KMS-11 (cell line): Measurements from ENCODE around the gene TAOK2.

Experiments used
- H2AFZ ChIP-seq: fragments of 200-600 bp; sonication (generic); 2 replicates; pipeline ENCODE4 v1.6.1; 2016; ENCODE audit warnings: antibody characterized with exemption, mixed run types, low read depth
- H3K27ac ChIP-seq: fragments of 200-600 bp; sonication (generic); 2 replicates; pipeline ENCODE4 v1.6.1; 2016; ENCODE audit warnings: mild to moderate bottlenecking, mixed run types
- H3K27me3 ChIP-seq: fragments of 200-600 bp; sonication (generic); 2 replicates; pipeline ENCODE4 v1.6.1; 2017; ENCODE audit warnings: mild to moderate bottlenecking, low read depth, mixed run types, moderate library complexity; ENCODE audit not compliant: insufficient read depth
- H3K36me3 ChIP-seq: fragments of 200-600 bp; sonication (generic); 2 replicates; pipeline ENCODE4 v1.6.1; 2017; ENCODE audit warnings: mild to moderate bottlenecking, mixed run types; ENCODE audit not compliant: insufficient read depth
- H3K4me1 ChIP-seq: fragments of 200-600 bp; sonication (generic); 2 replicates; pipeline ENCODE4 v1.6.1; 2016; ENCODE audit warnings: mild to moderate bottlenecking, low read depth, mixed run types; ENCODE audit not compliant: poor library complexity, severe bottlenecking
- H3K4me2 ChIP-seq: fragments of 200-600 bp; sonication (generic); 2 replicates; pipeline ENCODE4 v1.7.0; 2016; ENCODE audit warnings: mild to moderate bottlenecking, mixed run types
- H3K4me3 ChIP-seq: fragments of 200-600 bp; sonication (generic); IDR thresholded peaks from 2 replicates; pipeline ENCODE4 v1.6.1; 2017; ENCODE audit warnings: low read depth, low read length, mixed read lengths; ENCODE audit not compliant: insufficient read depth
- H3K79me2 ChIP-seq: fragments of 200-600 bp; sonication (generic); 2 replicates; pipeline ENCODE4 v1.6.1; 2016; ENCODE audit warnings: low read depth, mixed run types; ENCODE audit not compliant: insufficient read depth
- H3K9ac ChIP-seq: fragments of 200-600 bp; sonication (generic); 2 replicates; pipeline ENCODE4 v1.6.1; 2016; ENCODE audit warnings: mild to moderate bottlenecking, mixed run types
- H4K20me1 ChIP-seq: fragments of 200-600 bp; sonication (generic); 2 replicates; pipeline ENCODE4 v1.6.1; 2016; ENCODE audit warnings: mild to moderate bottlenecking, mixed run types; ENCODE audit not compliant: insufficient read depth
- TF ChIP-seq, protein P1 (sequence below): fragments of 200-600 bp; sonication (generic); conservative IDR thresholded peaks from 2 replicates; pipeline ENCODE4 v1.6.1; 2017; ENCODE audit warnings: low read depth, mild to moderate bottlenecking, antibody characterized with exemption, low read length, moderate library complexity, mixed read lengths

The TAOK2 gene

DNA sequence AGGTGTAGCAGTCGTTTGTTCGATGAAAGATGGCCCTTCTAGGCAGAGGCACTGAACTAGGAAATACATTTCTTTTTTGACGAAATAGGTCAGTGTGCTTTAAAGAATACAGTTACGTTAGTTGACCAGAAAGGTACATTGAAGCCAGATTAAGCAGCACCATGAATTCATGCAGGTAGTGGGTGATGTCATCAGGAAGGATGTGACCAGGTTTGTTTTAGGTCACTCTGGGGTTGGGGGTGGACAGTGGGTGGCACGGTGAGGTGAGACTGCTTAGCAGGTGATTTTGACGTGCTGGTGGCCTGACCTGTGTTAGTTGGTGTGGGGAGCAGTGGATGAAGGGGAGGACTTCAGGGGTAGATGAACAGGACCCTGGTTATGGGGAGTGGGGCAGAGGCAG, 25.9 kb downstream of the TAOK2 start:
- Histone ChIP-seq H3K79me2 (peaks cover 10% of the 10 kb centered on the region; the same call in 1 of the 2 replicates), H3K4me3 (no peak overlapping the region), H3K4me2 (no peak overlapping the region), H3K36me3 (no peaks in the 10 kb centered on the region), H3K9ac (no peak overlapping the region), H3K27ac (no peak overlapping the region), H3K27me3 (no peaks in the 10 kb centered on the region), H4K20me1 (no peaks in the 10 kb centered on the region), H2AFZ (no peak overlapping the region), H3K4me1 (peaks cover 10% of the 10 kb centered on the region)
- TF ChIP-seq, protein P1, sequence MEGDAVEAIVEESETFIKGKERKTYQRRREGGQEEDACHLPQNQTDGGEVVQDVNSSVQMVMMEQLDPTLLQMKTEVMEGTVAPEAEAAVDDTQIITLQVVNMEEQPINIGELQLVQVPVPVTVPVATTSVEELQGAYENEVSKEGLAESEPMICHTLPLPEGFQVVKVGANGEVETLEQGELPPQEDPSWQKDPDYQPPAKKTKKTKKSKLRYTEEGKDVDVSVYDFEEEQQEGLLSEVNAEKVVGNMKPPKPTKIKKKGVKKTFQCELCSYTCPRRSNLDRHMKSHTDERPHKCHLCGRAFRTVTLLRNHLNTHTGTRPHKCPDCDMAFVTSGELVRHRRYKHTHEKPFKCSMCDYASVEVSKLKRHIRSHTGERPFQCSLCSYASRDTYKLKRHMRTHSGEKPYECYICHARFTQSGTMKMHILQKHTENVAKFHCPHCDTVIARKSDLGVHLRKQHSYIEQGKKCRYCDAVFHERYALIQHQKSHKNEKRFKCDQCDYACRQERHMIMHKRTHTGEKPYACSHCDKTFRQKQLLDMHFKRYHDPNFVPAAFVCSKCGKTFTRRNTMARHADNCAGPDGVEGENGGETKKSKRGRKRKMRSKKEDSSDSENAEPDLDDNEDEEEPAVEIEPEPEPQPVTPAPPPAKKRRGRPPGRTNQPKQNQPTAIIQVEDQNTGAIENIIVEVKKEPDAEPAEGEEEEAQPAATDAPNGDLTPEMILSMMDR = no peak

DNA sequence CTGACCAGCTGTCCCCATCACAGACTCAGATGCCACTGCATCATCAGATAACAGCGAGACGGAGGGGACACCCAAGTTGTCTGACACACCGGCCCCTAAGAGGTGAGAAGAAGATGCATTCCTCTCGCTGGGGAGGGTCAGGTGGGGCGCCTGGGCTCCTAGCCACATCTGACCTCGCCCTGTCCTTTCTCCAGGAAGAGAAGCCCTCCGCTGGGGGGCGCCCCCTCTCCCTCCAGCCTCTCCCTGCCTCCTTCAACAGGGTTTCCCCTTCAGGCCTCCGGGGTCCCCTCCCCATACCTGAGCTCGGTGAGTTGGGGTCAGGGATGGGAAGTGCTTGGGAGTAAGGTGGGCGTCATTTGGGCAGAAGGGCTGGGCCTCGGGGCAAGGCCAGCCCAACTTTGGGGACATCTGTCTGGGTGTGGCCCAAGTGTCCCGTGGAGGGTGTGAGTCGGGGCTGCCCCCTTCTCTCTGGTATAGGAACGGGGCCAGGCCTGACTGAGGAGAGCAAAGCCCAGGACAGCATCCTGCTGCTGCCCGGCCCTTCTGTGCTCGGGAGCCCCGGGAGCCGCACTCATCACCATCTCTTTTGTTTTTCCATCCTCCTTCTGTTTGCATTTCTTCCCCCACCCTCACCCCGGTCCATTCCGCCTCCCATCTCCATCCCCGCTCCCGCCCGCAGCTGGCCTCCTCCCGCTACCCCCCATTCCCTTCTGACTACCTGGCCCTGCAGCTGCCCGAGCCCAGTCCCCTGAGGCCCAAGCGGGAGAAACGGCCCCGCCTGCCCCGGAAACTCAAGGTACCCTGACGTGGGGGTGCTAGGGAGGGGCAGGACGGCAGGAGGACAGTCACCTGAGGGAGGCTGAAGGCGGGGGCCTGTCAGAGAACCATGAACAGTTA, 27.3 kb downstream of the TAOK2 start:
- H3K27ac ChIP-seq = no peak overlapping the region
- no peak overlapping the region for H2AFZ ChIP-seq
- H3K4me3 ChIP-seq = no peak overlapping the region
- H3K79me2 ChIP-seq = peaks cover 10% of the 10 kb centered on the region; the same call in 1 of the 2 replicates
- peaks cover 7% of the 10 kb centered on the region for H3K4me1 ChIP-seq
- H3K9ac ChIP-seq = no peak overlapping the region
- H3K27me3 ChIP-seq = no peaks in the 10 kb centered on the region
- H3K4me2 ChIP-seq = no peak overlapping the region
- TF ChIP-seq, protein P1 = no peak
- no peaks in the 10 kb centered on the region for H4K20me1 ChIP-seq
- no peaks in the 10 kb centered on the region for H3K36me3 ChIP-seq

DNA sequence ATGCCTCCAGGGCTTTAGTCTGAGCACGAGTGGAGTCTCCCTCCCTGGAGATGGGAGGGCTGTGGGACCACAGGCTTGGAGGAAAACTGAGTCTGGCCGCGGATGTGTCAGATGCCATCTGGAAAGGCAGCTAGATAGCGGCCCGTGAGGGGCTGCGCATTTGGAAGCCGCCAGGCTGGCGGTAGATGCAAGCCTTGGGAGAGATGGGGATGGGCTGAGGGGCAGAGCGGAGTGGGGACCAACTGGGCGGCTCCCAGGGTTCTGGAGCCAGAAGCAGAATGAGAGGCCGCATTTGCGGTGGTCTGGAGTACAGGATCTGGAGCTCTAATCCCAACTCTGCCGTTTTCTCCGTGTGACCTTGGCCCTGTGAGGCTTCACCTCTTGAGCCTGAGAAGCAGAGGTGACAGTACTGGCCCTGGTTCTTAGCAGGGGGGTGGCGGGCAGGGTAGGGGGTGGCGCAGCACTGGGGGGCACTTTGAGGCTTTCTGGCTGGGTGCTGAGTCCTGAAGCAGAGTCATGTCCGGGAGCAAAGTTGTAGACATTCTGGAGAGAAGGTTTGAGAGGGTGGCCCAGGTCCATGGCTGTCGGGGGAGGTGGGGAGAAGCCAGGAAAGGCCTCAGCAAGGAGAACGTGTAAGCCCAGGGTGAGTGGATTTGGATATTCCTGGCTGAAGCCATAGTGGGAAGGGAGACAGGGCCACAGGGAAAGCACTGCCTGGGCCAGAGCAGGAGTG, 29.1 kb downstream of the TAOK2 start:
- no peaks in the 10 kb centered on the region for H3K36me3 ChIP-seq
- H2AFZ ChIP-seq = no peak overlapping the region
- no peak overlapping the region for H3K4me3 ChIP-seq
- H3K79me2 ChIP-seq = no peaks in the 10 kb centered on the region
- H3K4me2 ChIP-seq = no peak overlapping the region
- peaks cover under 1% of the 10 kb centered on the region for H3K27me3 ChIP-seq
- H3K4me1 ChIP-seq = no peaks in the 10 kb centered on the region
- H3K27ac ChIP-seq = no peak overlapping the region
- H4K20me1 ChIP-seq = no peaks in the 10 kb centered on the region
- no peak overlapping the region for H3K9ac ChIP-seq
- TF ChIP-seq, protein P1 = no peak

DNA sequence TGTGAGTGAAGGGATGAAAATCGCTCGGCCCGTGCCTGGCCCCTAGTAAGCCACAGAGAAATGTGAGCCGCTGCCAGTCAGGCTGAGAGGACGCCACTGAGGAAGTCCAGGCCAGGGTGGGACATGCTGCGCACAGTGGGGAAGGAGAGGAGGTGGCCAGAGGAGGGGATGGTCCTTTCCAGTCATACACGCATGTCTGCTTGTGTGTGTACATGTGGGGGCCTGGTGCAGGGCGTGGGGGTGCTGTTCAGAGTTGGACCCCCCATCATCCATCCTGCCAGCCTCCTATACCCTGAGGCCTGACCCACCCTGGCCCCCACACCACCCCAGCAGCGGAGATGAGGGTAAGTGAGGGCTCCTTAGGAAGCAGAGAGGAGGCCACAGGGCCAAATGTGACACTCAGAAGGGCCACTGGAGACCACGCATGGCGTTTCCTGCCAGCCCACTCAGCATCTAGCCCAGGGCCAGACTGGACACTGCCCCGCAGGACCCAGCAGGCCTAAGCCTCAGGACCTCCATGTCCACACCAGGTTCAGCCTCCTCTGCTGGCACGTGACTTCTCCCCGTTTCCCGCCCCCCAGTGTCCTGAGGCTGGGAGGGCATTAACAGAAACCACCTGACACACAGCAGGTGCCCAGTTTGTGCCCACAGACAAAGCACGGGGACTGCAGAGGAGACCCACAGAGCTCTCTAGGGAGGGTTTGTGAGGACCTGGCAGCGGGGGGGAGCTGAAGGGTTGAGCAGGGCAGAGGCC, 30.2 kb downstream of the TAOK2 start:
- TF ChIP-seq, protein P1 = no peak
- H3K79me2 ChIP-seq = no peaks in the 10 kb centered on the region
- no peak overlapping the region for H3K9ac ChIP-seq
- H3K4me3 ChIP-seq = no peak overlapping the region
- no peak overlapping the region for H2AFZ ChIP-seq
- no peak overlapping the region for H3K4me2 ChIP-seq
- peaks cover 11% of the 10 kb centered on the region for H3K27me3 ChIP-seq
- H3K27ac ChIP-seq = no peak overlapping the region
- H4K20me1 ChIP-seq = no peaks in the 10 kb centered on the region
- no peaks in the 10 kb centered on the region for H3K4me1 ChIP-seq
- H3K36me3 ChIP-seq = no peaks in the 10 kb centered on the region
